HL-60 (cell line): ENCODE results near the gene CARD9.

Experiments used
- CTCF ChIP-seq: IDR thresholded peaks from one replicate; pipeline ENCODE4 v1.5.1; 2011; ENCODE audit warnings: low read length, control low read depth, inconsistent platforms; ENCODE audit not compliant: insufficient read depth
- POLR2AphosphoS5 ChIP-seq: IDR thresholded peaks from 2 replicates; pipeline ENCODE4 v1.6.1; 2012; ENCODE audit warnings: low read depth
- REST ChIP-seq: IDR thresholded peaks from 2 replicates; pipeline ENCODE4 v1.6.1; 2012; ENCODE audit warnings: low read depth; ENCODE audit not compliant: insufficient replicate concordance

- TF ChIP-seq CTCF (no peak), REST (no peak), POLR2AphosphoS5 (no peak)
Measured at GRCh38 chr9:136396219-136396515, 22.7 kb upstream of the CARD9 start.
